GM18511 (cell line): ENCODE measurements around the gene SP3.
A peak's percentile ranks its signal among the peaks of the same experiment; 100 is the strongest.
"Not testable (repeated sequence)": the region's sequence is repeated elsewhere in the genome, so short reads cannot be mapped to it uniquely, and the experiment has no call there.

Experiments
- ATAC-seq: cut with Tn5 transposase; IDR thresholded peaks from one replicate; pipeline ENCODE4 v1.9.1; 2021; ENCODE audit warnings: mild to moderate bottlenecking, moderate library complexity; ENCODE audit not compliant: unreplicated experiment

SP3 gene

DNA sequence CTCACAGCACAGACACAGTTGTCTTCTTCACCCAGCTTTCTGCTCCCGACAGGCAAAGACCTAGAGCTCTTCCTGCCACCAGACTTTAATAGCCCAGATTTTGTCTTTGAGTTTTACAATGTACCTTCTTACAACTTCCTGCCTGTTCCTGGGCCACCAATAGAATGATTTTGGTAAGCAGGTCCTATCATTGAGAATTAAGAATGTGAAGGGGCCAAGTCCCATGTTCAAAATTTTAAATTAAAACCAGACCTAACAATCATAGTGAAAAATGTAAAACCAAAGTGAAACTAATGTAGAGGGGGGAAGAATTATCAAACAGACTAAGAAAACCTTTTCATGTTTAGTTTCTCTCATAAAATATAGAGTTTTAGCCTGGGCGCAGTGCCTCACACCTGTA lies 72.8 kb downstream of the SP3 start:
- ATAC-seq: no peak

DNA sequence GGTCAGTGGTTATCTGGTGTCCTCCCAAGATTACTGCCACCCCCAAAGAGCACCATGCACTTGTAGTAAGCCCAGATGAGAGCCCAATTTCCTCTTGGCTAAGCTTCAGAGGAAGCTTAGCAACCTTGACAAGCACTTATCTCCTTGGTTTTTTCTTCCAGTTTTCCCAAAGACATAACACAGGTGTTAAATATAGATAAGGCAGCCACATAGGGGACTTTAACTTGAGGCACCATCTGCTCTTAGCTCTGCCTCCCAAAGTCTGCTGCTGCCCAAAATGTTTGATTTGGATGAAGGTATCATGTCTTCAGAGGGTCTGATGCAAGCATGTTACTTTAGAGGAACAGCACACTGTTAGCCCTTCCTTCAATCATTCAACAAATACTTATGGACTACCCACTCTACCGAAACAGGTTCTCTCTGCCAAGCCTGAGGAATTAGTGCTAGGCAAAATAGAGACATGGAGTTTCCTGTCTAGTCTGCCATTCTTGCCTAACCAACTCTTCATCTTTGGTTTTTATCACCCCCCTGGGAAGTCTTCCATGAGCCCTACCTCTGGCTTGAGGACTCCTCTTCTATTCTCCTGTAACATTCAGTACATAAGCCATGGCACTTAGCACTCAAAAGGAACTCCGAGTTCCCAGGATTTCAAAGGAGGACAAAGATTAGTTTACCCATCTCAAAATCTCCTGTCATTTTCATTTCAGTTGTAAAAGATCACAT lies 73.7 kb downstream of the SP3 start:
- no peak for ATAC-seq

DNA sequence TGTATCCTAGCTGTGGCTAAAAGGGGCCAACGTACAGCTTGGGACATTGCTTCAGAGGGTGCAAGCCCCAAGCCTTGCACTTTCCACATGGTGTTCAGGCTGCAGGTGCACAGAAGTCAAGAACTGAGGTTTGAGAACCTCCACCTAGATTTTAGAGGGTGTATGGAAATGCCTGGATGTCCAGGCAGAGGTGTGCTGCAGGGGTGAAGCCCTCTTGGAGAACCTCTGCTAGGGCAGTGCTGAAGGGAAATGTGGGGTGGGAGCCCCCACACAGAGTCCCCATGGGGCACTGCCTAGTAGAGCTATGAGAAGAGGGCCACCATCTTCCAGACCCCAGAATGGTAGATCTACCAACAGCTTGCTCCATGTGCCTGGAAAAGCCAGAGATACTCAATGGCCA lies 75.7 kb downstream of the SP3 start:
- not testable (repeated sequence) for ATAC-seq

DNA sequence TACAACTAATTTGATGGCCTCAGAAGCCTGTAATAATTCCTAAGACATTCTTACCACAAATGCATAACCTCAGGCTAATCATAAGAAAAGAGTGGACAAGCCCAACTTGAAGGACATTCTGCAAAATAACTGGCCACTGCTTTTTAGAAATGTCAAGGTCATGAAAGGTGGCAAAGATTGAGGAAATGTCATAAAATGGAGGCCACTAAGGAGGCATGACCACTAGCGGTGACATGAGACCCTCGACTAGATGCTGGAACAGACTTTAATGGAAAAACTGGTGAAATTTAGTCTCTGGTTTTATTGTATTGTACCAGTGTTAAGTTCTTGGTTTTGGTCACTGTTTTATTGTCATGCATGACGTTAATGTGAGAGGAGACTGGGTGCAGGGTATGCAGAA lies 78.6 kb downstream of the SP3 start:
- no peak for ATAC-seq

DNA sequence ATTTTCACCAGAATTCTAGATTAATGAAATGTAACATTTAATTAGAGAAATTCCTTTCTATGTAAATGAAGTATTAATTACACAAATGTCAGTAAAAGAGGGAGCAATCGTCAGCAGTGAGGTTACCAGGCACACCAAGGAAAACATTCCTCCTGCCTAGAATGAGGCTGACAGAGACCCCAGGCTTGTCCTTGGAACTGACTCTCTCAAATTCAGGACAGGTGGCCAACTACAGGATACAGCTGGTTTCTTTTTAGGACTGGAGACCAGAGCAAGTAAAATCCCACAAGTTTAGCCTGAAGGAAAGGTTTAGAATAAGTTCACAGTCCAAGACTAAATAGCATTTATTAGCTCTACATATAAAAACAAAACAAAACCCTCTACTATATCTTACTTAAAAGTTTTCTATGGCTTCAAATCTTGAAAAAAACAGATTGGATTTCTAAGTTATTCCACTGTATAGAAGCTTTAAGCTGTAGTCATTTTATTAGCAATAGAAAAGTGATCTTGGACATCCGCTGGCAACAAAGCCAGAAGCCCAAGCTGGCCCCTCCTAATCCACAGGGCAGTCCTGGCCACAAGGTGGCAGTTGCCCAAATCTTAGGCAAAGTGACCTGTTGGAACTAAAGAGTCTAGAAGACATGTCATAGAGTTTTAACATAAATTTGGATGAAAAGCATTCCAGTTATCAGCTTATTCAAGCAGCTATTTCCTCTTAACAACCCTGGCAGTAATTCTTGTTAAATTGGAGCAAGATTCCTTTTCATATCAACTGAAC lies 81.0 kb downstream of the SP3 start:
- ATAC-seq: no peak

DNA sequence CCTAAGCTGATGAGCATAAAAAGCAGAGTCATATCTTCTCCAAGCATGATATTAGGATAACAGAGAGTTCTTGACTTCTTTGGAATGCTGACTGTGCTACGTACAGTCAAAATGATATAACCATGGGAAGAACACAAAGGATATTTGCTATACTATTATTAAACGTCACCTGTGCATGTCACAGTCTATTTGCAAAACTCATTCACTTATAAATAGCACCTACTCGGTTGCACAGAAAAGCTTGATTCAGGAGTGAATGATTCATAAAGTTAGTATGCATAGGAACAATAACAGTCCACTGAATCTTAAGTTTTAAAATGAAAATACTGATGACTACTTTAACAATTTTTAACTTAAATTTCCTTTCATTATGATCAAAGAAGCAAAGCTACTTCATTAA lies 83.3 kb downstream of the SP3 start:
- ATAC-seq: no peak

DNA sequence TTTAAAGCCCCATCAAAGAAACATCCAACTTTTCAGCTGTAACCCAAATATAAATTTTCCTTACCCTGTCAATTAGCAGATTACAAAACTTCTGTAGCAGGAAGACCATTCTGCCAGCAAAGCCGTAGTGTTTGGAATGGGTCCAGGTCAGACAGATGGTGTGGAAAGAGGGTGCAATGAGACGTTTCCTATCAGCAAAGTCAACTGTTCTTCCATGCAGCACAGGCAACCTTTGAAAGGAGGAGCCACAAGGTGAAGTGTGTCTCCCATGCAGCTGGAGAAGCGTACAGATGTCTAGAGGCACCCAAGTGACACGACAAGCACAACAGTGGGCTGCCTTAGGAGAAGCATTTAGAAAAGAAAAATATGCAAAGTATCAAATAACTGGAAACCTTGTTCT lies 83.7 kb downstream of the SP3 start:
- no peak for ATAC-seq

DNA sequence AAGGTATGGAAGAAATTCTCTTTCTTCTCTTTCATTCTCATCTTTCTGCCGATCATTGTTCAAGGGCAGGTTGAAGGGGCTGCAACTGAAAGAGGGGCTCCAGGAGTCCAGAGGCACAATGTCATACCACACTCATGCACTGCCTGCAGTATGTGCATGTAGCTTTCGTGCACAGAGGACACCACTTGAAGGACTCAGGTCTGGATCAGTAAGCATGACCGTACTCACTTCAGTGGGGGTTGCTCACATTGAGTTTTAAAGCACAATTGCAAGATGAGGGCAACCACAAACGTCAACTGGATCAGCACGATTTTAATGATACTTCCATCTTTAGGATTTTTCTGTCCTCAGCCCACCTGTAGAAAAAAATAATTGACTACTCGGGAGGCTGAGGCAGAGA lies 84.6 kb downstream of the SP3 start:
- no peak for ATAC-seq

DNA sequence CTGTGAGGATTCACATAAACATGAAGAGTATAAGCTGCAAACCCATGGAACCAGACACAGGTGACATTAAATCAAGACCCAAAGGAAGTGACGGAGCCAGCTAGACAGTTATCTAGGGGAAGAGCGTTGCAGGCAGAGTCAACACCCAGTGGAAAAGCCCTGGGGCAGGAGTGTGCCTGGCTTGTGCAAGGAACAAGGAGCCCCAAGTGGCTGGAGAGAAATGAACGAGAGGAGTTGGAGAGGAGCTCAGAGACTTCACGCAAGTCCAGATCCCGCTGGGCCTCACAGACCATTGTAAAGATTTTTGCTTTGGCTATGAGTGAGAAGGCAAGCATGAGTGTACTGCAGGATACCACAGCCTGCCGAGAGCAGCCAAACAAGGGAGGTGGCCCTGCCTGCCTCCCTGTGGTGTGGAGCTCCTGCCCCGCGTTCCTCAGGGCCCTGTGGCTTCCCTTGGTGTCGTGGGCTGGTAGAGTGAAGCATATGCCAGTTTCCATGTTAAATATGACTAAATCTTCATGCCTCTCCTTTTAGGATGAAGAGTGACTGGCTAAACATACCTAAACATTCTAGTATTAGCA lies 88.2 kb downstream of the SP3 start:
- no peak for ATAC-seq

DNA sequence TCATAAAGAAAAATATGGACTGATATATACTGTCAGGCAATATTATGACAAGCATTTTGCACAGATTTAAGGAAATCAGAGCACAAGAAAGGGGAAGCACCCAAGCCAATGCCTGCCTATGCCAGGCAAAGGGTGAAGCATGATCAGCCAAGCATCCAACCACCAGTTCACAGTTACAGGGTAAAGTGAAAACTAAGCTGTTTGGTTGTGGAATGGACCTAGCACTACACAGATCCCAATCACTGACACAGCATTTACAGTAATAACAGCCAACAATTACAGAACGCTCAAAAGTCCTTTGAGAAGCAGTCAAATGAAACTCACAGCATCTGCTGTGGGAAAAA lies 90.3 kb downstream of the SP3 start:
- ATAC-seq: peak; percentile 99

DNA sequence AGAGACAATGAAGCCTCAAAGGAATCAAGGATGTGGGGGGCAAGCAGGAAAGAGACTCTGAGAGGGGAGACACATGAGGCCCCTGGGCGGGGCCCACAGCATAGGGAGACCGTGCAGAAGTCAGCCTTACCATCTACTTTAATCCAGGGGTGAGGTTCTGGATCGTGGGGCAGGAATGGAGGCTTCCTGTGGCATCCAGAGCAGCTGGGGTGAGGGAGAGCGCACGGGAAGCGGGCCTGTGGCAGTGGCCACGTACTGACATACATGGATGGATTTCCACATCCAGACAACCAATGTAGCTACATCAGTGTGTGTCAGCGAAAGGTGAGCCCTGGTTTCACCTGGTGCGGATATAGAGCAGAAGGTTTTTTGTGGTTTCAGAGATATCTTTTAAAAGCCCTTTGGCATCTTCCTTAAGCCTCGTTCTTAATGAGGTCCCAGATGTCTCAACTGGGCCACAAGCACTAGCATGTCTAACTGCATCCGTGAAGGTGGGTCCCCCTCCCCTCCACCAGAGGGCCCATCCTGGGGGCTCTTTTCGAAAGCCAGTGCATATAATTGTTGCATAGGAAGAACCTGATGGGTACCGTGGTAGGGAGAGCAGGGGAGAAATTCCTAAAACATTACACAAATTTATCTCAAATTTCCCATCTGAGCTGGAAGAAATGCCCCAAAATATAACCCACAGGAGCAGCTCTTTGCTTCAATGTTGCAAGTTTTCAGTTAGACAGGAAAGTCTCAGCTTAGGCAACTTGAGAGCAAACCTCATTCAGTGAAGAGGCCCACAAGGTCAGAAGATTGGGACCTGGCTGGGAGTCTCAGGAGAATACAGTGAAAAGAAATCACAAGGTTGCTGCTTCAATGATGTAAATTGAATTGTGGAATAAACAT lies 90.9 kb downstream of the SP3 start:
- ATAC-seq: peak; percentile 42

DNA sequence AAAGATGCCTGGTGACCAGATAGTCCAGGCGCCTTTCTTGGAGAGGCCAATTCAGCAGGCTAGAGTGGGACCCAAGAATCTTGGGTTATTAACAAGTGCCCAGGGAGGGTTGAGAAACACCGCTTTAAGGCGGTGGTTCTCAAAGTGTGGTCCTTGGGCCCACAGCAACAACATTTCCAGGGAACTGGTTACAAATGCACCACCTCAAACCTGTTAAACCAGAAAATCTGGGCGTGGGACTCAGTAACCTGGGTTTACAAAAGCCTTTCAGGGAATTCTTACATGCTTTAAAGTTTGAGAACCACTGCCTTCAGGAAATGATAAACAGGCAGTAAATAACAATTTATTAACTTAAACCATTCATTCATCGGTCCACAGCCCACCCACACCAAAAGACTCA lies 92.5 kb downstream of the SP3 start:
- no peak for ATAC-seq

DNA sequence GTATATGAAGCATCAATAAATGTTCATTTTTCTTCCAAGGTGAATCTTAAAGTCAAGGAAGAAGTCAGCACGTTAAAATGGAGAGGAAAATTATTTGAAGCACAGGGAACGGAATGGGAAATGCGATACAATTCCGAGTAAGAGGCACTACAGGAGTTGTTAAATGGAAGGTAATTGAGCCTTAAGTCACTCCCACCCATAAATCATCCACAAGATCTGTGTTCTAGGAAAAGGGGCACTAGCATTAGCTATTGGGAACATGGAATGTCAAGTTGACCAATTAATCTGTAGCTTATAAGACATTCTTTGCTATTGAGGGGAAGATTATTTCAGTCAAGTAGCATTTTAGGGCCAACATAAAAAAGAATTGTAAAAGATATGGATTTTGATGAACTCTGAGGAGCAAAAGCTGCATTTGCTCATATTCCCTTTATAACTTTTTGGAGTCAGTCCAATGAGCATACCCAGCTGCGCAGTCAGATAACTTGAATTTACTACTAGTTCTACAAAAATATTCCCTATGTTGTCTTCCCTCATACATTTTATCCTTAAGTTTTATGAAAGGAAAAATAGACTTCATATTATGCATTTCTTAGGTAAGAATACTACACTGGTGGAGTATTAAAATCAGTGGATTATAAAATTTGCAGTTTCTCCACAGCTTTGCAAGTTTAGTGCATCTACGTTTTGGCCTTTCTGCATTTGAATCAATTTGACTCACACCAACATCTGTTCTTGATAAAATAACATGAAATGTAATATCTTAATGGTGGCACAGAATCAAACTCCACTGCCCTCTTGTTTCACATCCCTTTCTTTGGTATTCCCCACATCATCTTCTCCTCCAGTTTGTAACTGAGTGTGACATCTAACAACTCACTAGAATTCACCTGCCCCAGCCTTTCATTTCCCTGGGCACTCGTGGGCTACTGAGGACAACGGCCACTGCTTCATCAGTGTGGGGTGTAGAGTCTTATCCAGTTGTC lies 95.6 kb downstream of the SP3 start:
- ATAC-seq: no peak

DNA sequence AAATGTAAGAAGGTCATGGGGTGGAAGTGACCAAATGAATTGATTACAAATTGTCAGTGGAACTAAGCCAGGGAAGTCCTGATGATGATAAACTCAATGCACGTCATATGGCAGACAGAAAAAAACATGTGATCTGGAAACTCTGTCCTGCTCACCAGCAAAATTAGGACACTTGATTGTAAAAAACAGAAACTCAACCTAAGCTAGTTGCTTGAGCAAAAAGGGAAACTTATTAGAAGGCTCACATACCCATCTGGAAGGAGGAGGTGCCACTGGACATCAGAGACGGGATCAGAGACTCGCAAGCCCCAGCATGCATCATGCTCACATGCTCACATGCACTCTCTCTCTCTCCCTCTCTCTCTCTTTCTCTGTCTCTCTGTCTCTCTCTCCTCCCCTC lies 96.8 kb downstream of the SP3 start:
- ATAC-seq: no peak

DNA sequence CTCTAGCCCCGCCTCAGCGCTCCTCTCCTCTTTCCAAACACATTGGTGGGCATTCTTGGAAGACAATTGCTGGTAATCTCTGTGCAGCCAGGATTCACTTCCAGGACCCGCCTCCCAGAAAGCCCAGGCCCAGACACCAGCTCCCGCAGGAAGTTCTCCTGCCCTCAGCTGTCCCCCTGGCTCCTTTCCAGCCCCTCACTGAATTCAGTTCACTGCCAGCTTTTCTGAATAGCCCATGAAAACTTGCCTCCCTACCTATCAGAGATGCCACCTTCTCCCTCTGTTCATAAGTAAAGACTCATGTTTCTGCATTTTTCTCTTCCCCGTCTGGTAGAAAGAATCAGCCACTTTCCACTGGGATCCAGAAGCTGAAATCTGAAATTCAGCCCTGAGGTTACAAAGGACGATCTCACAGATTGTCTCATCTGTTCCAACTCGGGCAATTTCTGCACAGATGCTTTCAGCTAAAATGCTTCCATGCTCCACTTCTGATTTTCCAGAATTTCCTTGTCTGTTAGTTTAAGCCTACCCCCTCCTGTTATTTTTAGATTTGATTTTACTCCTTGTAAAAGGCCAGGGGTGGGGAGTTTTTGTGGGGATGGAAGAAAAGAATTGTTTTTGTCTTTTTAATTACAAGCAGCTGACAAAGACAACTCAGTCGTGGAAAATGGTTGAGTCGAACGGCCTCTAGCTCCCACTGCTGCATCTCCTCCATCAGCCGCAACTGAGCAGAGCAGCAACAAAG lies 98.1 kb downstream of the SP3 start:
- ATAC-seq: no peak

DNA sequence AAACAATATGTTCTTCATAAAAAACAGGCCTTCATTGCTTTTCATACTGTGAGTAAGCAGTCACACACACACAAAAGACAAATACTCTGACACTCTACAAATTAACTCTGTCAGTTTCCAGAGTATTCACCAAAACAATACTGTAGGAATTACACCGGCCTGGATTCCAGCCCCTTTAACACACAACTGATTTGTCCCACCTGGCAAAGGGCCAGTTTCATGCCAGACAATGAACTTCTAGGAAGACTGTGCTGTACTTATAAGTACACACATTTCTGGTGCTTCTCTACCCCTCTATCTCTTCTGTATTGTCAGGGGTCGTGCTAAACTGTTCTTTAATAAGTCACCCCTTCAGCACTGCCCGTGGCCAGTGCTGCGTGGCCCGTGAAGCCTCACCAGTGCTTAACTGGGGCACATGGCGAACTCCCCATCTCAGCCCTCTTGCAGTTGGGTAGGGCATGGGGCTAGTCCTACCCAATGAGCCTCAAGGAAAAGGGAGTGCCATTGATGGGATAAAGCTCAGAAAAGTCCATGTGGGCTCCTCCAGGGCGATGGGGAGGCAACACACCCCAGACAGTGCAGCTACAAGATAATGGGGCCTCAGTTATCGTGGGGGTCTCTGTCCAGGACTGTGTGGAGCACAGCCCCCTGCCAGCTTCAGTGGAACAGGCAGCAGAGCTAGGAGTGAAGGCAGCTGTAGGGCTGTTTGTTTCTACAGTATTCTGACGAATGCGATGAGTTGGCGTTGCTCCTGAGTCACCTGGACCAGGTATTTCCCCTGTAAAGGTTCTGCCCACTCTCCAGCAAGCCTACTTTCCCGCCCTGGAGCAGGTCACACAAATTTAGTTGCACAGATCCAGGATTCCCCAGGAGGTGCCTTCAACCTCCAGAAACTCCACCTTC lies 99.0 kb downstream of the SP3 start:
- ATAC-seq: no peak

DNA sequence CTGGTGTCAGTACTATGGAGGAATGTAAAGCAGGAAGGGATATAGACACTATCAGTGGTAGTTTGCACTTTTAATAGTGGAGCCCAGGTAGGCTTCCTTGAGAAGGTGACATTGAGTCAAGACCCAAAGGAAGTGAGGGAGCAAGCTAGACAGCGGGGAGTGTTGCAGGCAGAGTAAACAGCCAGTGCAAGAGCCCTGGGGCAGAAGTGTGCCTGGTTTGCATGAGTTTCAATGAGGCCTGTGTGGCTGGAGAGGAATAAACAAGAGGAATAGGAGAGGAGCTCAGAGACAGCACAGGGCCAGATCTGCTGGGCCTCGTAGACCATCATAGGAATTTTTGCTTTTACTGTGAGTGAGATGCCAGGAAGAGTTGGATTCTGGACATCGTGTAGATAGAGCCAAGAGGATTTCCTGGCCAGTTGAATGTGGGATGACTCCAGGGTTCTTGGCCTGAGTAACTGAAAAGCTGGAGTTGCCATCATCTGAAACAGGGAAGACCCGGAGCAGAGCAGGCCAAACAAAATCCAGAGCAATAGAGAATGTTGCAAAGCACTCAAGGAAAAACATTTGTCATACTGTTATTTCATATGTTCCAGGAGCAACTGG lies 102.5 kb downstream of the SP3 start:
- no peak for ATAC-seq

DNA sequence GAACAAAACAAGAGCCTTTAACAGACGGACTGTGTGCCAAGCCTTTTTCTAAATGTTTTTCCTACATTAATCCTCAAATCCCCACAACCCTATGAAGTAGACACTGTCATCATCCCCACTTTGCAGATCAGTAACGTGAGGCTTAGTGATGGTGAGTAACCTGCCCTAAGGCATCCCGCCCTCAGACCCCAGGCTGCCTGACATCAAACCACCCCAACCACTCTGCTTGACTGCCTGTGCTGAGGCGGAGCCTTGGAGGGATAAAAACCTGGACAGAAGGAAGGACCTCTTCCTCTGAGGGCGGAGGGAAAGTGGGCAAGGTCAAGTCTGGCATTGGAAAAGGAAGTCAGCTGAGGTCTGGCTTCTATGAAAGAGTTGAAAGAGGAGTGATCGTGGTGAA lies 104.6 kb downstream of the SP3 start:
- no peak for ATAC-seq
